ENCODE results near the gene CST9L. TPM values are rescaled to one million over a fixed set of nuclear protein-coding genes. Genes with fewer than 3 reads are reported as not detected.
"Not testable (repeated sequence)": the region's sequence is repeated elsewhere in the genome, so short reads cannot be mapped to it uniquely, and the experiment has no call there.

CST9L gene
- total RNA-seq, 3 donors from 2014 or later, result not detected

DNA sequence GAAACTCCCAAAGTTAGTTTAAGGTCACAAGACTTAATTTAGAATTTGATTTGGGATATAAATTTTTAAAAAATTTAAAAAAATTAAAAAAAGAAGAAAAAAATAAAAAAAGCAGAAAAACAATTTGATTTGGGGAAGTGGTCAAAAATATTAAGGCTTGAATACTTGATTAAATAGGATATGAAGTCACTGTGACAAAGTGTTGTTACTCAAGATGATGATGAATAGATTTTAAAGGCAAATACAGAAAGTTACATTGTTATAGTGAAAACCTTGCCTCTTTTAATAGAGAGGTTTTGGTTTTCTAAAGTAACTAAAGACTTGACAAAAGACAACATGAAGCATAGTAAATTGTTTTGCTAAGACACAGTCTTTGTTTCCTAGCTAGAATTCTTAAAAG lies 30.2 kb upstream of the CST9L start:
- Mint-ChIP-seq H3K4me1 (ENCODE audit: low read depth) (no peaks in the 10 kb centered on the region), H3K9me3 (no peaks in the 10 kb centered on the region), H3K36me3 (ENCODE audit: insufficient read depth) (no peaks in the 10 kb centered on the region), H3K27me3 (ENCODE audit: low read depth) (no peaks in the 10 kb centered on the region), H3K4me3 (no peak overlapping the region)
- DNase-seq, result no peak
- ATAC-seq, result no peak

DNA sequence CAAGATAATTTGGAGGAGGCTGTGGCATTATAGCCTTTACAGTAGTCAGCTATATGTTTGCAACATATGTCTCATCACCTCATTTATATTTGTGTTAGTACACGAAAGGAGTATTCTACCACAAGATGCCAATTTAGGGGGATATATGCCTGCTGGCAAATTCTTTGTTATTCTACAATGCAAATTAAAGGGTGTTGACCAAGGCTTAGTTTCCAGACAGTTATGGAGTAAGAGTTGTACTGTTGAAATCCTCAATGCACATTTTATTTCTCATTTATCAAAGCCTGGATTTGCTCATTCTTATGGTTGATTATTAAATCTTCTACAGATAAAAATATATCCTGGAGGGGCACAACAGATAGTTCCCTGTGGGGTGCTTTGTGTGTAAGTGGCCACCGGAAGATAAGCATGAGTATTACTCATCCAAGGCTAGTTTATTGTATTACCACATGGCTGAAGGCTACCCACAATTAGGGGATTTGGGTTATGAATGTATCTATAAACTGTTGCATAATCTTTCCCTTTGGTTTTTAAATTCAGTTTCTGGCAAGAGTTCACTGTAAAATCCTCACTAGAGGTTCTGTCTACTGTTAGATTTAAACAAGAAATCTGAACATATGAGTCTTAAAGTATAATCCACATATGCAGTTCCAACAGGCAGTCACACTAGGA lies 28.4 kb upstream of the CST9L start:
- Mint-ChIP-seq H3K4me1 (ENCODE audit: low read depth) (no peaks in the 10 kb centered on the region), H3K27me3 (ENCODE audit: low read depth) (no peaks in the 10 kb centered on the region), H3K4me3 (no peak overlapping the region), H3K9me3 (no peaks in the 10 kb centered on the region), H3K36me3 (ENCODE audit: insufficient read depth) (no peaks in the 10 kb centered on the region)
- ATAC-seq (no peak), DNase-seq (no peak)

DNA sequence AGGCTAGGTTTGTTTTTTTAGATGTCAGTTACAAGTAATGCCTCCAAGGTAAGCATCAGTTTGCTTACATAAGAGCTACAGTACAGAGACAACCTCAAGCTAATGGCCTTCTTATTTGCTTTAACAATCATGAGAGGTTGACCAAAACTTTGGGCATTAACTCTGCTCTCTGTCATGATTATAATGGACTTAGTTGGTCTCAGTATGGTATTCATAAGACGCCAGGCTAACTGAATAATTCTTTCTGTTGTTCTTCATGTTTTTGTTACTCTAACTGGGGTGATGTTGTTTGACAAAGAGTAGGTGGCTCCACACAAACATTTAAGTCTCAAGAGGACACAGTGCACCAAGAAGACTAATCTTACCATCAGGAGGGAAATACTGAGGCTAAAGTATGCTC lies 27.7 kb upstream of the CST9L start:
- Mint-ChIP-seq H3K36me3 (ENCODE audit: insufficient read depth) (no peaks in the 10 kb centered on the region), H3K4me3 (no peak overlapping the region), H3K27me3 (ENCODE audit: low read depth) (no peaks in the 10 kb centered on the region), H3K9me3 (no peaks in the 10 kb centered on the region), H3K4me1 (ENCODE audit: low read depth) (no peaks in the 10 kb centered on the region)
- DNase-seq (no peak), ATAC-seq (no peak)

DNA sequence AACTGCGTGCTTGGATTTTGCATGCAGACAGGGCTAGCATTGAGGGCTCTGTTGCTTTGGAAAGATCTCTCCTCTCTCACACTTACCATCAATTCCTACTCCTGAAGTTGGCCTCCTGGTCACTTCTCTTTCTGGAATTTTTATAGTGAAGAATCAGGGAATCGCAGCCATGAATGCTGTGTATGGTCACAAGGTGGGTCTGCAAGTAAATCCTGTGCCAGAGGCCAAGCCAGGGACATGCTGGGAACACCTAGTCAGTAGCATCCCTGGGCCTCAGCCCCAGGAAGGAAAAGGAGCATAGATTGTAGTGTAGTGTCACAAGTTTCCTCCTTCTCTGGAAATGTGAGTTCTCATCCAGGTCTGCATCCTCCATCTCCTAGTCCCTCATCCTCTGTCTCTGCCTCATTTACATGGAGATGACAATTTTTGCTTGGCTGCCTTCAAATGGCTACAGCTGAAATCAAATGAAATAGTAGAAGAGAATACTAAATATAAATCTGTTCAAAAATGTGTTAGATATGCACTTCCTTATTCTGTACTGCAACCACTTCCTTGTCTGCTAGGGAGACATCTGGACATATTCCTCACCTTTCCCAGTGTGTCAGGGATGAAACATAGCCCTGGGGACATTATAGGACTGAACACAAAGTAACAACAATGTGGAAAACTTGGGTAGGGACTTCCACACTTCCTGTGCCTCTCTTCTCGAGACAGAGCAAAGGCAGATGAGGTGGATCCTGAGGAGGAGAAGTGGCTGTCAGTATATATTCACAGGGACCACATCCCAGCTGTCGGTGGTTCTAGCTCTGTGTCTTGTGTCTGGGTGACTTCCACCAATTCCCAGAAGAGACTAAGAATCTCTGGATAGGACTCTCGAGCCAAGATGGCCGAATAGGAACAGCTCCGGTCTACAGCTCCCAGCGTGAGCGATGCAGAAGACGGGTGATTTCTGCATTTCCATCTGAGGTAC lies 20.4 kb upstream of the CST9L start:
- Mint-ChIP-seq H3K9me3 (no peaks in the 10 kb centered on the region), H3K4me3 (no peak overlapping the region), H3K4me1 (ENCODE audit: low read depth) (no peaks in the 10 kb centered on the region), H3K27me3 (ENCODE audit: low read depth) (peaks cover 23% of the 10 kb centered on the region), H3K36me3 (ENCODE audit: insufficient read depth) (no peaks in the 10 kb centered on the region)
- ATAC-seq (no peak), DNase-seq (no peak)

DNA sequence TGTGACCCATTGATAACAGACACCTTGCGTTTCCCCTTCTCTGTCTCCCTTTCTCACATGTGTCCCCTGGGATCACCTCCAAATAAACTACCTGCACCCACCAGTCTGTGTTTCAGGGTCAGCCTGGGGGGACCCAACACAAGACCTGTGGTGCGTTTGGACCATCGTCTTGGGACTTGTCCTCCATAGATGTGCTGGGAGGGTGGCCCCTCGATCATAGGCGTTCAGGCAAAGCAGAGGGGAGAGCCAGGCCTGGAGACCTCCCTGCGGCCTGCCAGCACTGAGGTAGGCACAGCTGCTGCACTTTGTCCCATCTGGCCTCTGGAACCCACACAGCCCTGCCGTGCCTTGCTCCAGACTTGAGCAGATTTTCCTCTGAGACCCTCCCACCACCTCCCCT lies 19.3 kb upstream of the CST9L start:
- Mint-ChIP-seq H3K4me3 (no peak overlapping the region), H3K9me3 (no peaks in the 10 kb centered on the region), H3K4me1 (ENCODE audit: low read depth) (no peaks in the 10 kb centered on the region), H3K27me3 (ENCODE audit: low read depth) (peaks cover 23% of the 10 kb centered on the region), H3K36me3 (ENCODE audit: insufficient read depth) (no peaks in the 10 kb centered on the region)
- DNase-seq (no peak), ATAC-seq (no peak)

DNA sequence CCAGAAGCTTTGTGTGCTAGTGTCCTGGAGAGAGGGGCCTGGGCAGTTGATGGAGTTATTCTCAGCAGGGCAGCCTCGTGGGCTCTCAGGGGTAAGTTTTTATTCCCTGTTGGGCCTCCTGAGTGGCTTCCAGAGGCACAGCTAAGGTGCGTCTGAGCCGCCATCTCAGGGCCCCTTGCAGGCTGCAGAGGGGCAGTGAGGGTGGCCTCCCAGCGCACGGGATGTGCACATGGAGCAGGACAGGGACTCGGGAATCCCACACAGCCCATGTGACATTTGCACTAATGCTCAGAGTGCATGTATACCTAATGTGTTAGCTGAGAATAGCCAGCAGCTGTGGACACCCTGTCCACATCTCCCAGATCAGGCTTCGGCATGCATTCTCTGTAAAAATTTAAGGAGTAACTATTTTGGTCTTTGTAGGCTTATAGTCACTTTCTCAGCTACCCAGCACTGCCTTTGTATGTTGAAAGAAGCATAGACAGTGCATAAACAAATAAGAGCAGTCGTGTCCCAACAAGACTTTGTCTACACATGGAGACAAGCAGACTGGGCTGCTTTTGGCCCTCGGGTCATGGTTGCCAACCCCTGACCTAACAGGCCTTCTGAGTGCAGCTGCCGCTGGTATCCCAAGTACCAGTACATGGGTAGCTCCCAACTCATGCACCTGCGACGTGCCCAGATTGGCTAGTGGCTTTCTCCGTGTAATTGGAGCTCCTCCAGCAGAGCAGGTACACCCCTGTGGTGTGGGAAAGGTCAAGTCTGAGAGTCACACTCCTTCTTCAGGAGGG lies 18.6 kb upstream of the CST9L start:
- Mint-ChIP-seq H3K4me3 (no peak overlapping the region), H3K4me1 (ENCODE audit: low read depth) (no peaks in the 10 kb centered on the region), H3K9me3 (no peaks in the 10 kb centered on the region), H3K36me3 (ENCODE audit: insufficient read depth) (no peaks in the 10 kb centered on the region), H3K27me3 (ENCODE audit: low read depth) (peaks cover 28% of the 10 kb centered on the region)
- ATAC-seq (no peak), DNase-seq (no peak)

DNA sequence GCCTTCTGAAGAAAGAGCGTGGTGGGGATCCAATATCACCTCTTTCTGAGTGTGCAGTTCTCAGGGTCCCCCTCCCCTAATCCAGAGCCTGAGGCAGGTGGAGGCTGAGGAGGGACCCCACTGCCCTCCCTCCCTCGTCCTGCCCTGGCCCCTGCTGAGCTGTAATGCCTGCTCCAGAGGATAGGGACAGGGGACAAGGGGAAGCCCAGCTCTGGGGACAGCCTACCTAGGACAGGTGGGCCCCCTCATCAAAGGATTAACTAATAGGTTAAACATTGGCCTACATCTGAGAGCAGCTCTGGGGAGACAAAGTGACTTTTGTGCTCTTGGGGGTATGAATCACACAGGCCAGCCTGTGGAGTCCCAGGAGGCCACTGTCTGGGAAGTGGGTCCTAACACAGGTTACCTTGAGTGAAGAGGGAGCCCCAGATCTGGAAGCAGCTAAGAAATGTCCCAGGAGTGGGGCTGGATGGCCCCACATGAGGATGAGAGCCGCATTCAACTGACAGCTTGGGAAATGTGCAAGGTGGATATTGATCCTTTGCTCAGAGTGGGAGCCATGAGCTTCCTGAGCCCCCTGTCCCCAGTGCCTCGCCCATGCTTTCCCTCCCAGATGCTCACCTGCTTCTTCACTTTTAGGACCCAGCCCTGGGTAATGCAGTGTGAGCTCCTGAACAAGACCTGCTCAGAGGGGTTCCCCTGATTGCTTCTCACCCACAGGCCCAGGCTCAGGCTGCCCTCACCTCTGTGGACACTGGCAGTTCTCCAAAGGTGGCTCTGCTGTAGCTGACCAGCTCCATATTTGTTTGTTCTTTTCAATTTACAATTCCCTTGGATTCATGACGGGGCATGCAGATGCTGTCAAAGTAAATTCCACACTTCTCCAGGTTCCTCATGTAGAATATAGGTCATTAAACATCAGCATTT lies 17.8 kb upstream of the CST9L start:
- H3K4me3 Mint-ChIP-seq, result no peak overlapping the region
- no peaks in the 10 kb centered on the region for H3K36me3 Mint-ChIP-seq (ENCODE audit: insufficient read depth)
- H3K27me3 Mint-ChIP-seq (ENCODE audit: low read depth), result peaks cover 30% of the 10 kb centered on the region
- DNase-seq (no peak), ATAC-seq (no peak)
- no peaks in the 10 kb centered on the region for H3K4me1 Mint-ChIP-seq (ENCODE audit: low read depth)
- peaks cover 2% of the 10 kb centered on the region for H3K9me3 Mint-ChIP-seq

DNA sequence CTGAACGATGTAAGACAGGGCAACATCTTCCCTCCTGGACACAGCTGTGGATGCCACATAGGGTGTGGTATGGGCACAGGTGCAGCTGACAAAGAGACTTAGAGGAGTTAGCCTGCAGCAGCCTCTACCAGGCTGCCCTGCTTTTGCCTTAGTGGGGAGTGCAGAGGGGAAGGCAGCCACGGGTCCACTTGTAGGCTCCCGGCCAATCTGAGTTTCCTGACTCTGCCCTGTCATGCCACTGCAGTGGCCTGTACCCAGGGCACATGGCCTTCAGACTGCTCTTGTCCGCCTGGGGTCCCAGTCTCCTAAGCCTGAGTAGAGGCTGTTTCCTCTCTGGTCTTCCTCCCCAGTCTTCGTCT lies 17.1 kb upstream of the CST9L start:
- H3K4me1 Mint-ChIP-seq (ENCODE audit: low read depth), result no peaks in the 10 kb centered on the region
- H3K4me3 Mint-ChIP-seq, result no peak overlapping the region

DNA sequence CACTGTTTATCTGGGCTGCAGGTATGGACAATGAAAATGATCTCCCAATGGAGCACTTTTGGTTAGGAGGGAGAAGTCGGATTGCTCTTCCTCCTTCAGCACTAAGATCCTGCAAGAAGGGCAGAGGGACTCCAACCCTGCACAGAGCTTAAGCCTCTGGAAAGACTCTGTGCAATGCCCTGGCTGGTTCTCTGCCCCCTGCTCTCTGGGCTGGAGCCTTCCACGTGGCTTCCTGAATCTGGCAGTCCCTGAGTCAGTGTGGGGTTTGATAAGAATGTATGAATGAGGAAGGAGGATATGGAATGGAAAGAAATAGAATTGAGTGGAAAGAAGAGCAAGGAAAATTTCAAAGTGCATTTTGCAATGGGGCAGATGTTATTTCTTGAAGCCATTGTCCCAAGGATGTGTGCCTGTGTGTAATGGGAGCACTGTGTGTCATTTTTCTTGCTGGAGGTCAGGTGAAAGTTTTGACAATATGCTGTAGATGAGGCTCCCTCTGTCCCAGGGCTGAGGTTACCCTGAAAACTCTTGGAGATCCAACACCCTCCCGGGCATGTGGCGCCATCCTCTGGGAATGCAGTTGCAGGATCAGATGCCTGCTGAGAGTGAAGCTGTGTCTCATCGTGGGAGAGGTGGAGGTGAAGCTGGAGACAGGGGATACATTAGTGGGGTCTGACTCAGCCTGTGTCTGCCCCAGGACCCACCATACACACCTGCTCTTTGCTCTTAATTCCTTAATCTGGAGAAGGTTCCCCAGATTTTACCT lies 16.3 kb upstream of the CST9L start:
- Mint-ChIP-seq H3K4me1 (ENCODE audit: low read depth) (no peaks in the 10 kb centered on the region), H3K27me3 (ENCODE audit: low read depth) (peaks cover 30% of the 10 kb centered on the region), H3K4me3 (no peak overlapping the region), H3K36me3 (ENCODE audit: insufficient read depth) (no peaks in the 10 kb centered on the region), H3K9me3 (peaks cover 3% of the 10 kb centered on the region)
- ATAC-seq (no peak), DNase-seq (no peak)

More for the DNA sequence above, 17.1 kb upstream of the CST9L start:
- Mint-ChIP-seq H3K27me3 (ENCODE audit: low read depth) (peaks cover 30% of the 10 kb centered on the region), H3K9me3 (peaks cover 3% of the 10 kb centered on the region), H3K36me3 (ENCODE audit: insufficient read depth) (no peaks in the 10 kb centered on the region)
- DNase-seq (no peak), ATAC-seq (no peak)

DNA sequence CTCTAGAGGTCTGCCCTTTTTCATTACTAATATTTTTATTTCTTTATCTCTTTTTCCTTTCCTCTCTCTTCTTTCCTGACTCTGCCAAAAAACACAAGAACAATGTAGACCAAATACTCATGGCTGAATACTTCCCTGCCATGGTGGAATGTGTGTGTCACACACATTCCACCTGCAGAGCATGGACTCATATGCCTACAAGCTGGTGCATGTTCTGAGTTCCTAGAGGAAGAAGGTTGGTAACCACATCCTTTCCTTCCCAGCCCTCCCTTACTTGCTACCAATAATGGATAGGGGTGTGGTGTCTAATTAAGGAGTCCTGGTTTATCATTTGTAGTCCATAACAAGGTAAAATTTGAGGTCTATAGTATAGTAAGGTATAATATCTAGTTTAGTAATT lies 15.2 kb upstream of the CST9L start:
- Mint-ChIP-seq H3K4me1 (ENCODE audit: low read depth) (no peaks in the 10 kb centered on the region), H3K27me3 (ENCODE audit: low read depth) (peaks cover 28% of the 10 kb centered on the region), H3K4me3 (no peak overlapping the region), H3K9me3 (peaks cover 3% of the 10 kb centered on the region), H3K36me3 (ENCODE audit: insufficient read depth) (no peaks in the 10 kb centered on the region)
- DNase-seq (no peak), ATAC-seq (no peak)

DNA sequence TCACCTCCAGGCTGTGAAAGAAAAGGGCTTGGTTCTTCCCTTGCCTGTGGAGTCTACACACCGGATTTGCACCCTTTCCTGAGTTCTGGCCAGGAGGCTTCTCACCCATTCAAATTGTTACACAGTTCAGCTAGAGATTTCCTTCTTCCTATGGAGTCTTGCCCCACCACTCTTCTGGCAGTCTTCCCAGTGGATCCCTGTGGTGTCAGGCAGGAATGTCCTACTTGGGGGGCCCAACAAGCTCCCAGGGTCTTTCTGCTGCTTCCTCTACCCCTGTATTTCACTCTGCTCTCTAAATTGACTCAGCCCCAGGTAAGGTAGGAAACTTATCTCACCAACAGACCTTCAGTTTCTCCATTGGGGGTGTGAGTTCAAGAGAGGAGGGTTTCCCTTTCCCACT lies 14.0 kb upstream of the CST9L start:
- no peak for ATAC-seq
- H3K9me3 Mint-ChIP-seq, result peaks cover 3% of the 10 kb centered on the region
- no peaks in the 10 kb centered on the region for H3K4me1 Mint-ChIP-seq (ENCODE audit: low read depth)
- no peaks in the 10 kb centered on the region for H3K36me3 Mint-ChIP-seq (ENCODE audit: insufficient read depth)
- no peak overlapping the region for H3K4me3 Mint-ChIP-seq
- H3K27me3 Mint-ChIP-seq (ENCODE audit: low read depth), result peaks cover 24% of the 10 kb centered on the region
- DNase-seq, result no peak

DNA sequence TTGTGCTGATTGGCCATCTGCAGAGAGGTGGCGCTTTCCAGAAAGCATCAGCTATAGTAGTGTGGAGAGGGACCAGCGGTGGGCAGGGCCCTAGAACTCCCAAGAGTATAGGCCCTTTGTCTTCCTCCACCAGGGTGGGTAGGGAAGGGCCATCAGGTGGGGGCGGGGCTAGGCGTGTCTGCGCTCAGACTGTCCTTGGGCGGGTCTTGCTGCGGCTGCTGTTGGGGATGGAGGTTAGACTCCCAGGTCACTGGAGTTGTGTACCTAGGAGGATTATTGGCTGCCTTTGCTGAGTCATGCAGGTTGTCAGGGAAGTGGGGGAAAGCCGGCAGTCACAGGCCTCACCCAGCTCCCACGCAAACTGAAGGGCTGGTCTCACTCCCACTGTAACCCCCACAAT lies 13.5 kb upstream of the CST9L start:
- not testable (repeated sequence) for ATAC-seq; H3K4me3 Mint-ChIP-seq; H3K36me3 Mint-ChIP-seq (ENCODE audit: insufficient read depth); H3K9me3 Mint-ChIP-seq; H3K4me1 Mint-ChIP-seq (ENCODE audit: low read depth); DNase-seq
- peaks cover 24% of the 10 kb centered on the region for H3K27me3 Mint-ChIP-seq (ENCODE audit: low read depth)

DNA sequence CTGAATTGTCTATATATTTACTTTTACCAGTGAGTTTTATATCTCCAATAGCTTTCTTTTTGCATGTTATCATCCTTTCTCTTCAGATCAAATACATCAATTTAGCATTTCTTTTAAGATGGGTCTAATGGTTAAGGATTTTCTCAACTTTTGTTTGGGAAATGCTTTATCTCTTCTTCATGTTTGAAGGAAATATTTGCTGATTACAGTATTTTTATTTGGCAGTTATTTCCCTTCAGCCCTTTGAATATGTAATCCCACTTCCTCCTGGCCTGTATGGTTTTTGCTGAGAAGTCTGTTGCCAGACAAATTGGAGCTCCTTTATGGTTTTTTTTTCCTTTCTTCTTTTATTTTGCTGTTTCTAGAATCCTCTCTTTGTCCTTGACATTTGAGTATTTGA lies 6.7 kb upstream of the CST9L start:
- Mint-ChIP-seq H3K27me3 (ENCODE audit: low read depth) (peaks cover 11% of the 10 kb centered on the region), H3K36me3 (ENCODE audit: insufficient read depth) (no peaks in the 10 kb centered on the region), H3K9me3 (peaks cover 5% of the 10 kb centered on the region), H3K4me3 (no peak overlapping the region), H3K4me1 (ENCODE audit: low read depth) (no peaks in the 10 kb centered on the region)
- ATAC-seq, result no peak
- DNase-seq, result no peak
